PC-3 (cell line): ENCODE data around the gene ZNF496.

Experiments
- CTCF ChIP-seq: fragments of 300-600 bp; sonication (generic); conservative IDR thresholded peaks from 2 replicates; pipeline ENCODE4 v1.5.1; 2017; ENCODE audit warnings: antibody characterized with exemption, low read depth, mild to moderate bottlenecking, low read length
- EZH2 ChIP-seq: fragments of 300-600 bp; sonication (generic); IDR thresholded peaks from one replicate; pipeline ENCODE4 v1.6.1; 2017; ENCODE audit warnings: antibody characterized with exemption, mild to moderate bottlenecking, low read length; ENCODE audit not compliant: unreplicated experiment
- EZH2phosphoT487 ChIP-seq: fragments of 300-600 bp; sonication (generic); IDR thresholded peaks from 2 replicates; pipeline ENCODE4 v1.6.1; 2018; ENCODE audit warnings: mild to moderate bottlenecking, antibody characterized with exemption, low read length, borderline replicate concordance

- TF ChIP-seq CTCF (no peak), EZH2phosphoT487 (no peak), EZH2 (no peak)
Measured at GRCh38 chr1:247269133-247269532, 62.5 kb downstream of the ZNF496 start.
